ENCODE measurements around the gene INPP5K. TPM values are rescaled to one million over a fixed set of nuclear protein-coding genes. Genes with fewer than 3 reads are reported as not detected.

The INPP5K gene
- total and polyA plus RNA-seq, 2 donors (not counting 1 experiment from before 2014, with no cell fraction given): 53.8 to 77.9 TPM

- H3K4me1 Mint-ChIP-seq: peaks cover 45% of the 10 kb centered on the region
- CTCF ChIA-PET: interaction anchor here (0.8 to 2.0 kb wide), 5 partner anchors 23 to 129 kb away, joined by 3 to 7 read pairs (median 4); no protein-coding TSS in a partner anchor
- H3K27ac ChIP-seq (ENCODE audit: low read length in 2 of 2): peak overlapping the region; percentile 80 to 87
- peak overlapping the region; percentile 7 to 73 (median 68) for H3K4me3 ChIP-seq (ENCODE audit: control extremely low read depth in 1 of 5, extremely low read depth in 1 of 5, insufficient read depth in 1 of 5, low read depth in 2 of 5, low read length in 4 of 5)
- H4K20me1 ChIP-seq (ENCODE audit: control insufficient read depth, insufficient read depth, low read length, poor library complexity, severe bottlenecking): peaks cover 13% of the 10 kb centered on the region
- 3% methylated on average over 94 of the region's 94 CpGs for WGBS (ENCODE audit: insufficient coverage)
- H3K79me2 ChIP-seq (ENCODE audit: control insufficient read depth, insufficient read depth, low read length): peaks cover 6% of the 10 kb centered on the region
- peaks cover 29 to 50% of the 10 kb centered on the region in 2 donors for H3K4me1 ChIP-seq (ENCODE audit: control insufficient read depth in 2 of 2, insufficient read depth in 2 of 2, low read length in 2 of 2)
- intact Hi-C loops (cut with micrococcal nuclease): loop anchor here (1.0 to 2.0 kb wide), 2 partner anchors 17 to 25 kb away; partner anchors contain the start of gene INPP5K
- TF ChIP-seq CTCF (IDR thresholded peaks at IDR 0.05): no peak
- no peak for TF ChIP-seq EZH2 (IDR thresholded peaks at IDR 0.05; ENCODE audit: borderline replicate concordance, insufficient read depth, low read depth, low read length, poor library complexity, severe bottlenecking)
- peaks cover 0 to 17% of the 10 kb centered on the region in 2 experiments for H3K36me3 ChIP-seq (replicated peaks in 1 of 2; ENCODE audit: control extremely low read depth in 1 of 2, control insufficient read depth in 1 of 2, extremely low read depth in 1 of 2, insufficient read depth in 2 of 2, low read length in 1 of 2)
- H3K27ac Mint-ChIP-seq: peak overlapping the region; percentile 81
- H3K9me3 Mint-ChIP-seq (ENCODE audit: insufficient read depth): no peaks in the 10 kb centered on the region
- H3K9me3 ChIP-seq (ENCODE audit: control extremely low read depth in 1 of 3, control insufficient read depth in 2 of 3, insufficient read depth in 1 of 3, low read length in 2 of 3): no peaks in the 10 kb centered on the region
- H3K27me3 Mint-ChIP-seq: no peaks in the 10 kb centered on the region
- H3K4me2 ChIP-seq (replicated peaks; ENCODE audit: low read depth, low read length, poor library complexity, severe bottlenecking): peak overlapping the region; percentile 100
- peak overlapping the region; percentile 83 for H3K9ac ChIP-seq (ENCODE audit: low read length)
- H2AFZ ChIP-seq (ENCODE audit: insufficient read depth, low read depth, low read length, poor library complexity, severe bottlenecking): peak overlapping the region; percentile 77
- H3K4me3 Mint-ChIP-seq: peak overlapping the region; percentile 87
- POLR2A ChIA-PET: interaction anchor here (1.1 to 1.7 kb wide), 2 partner anchors 19 to 92 kb away, joined by 3 read pairs; partner anchors contain the start of gene YWHAE
- peak; percentile 69 for DNase-seq
- peak; percentile 44 for ATAC-seq (ENCODE audit: low read depth)
- H3K27me3 ChIP-seq (replicated peaks in 1 of 4; ENCODE audit: control extremely low read depth in 1 of 4, control insufficient read depth in 3 of 4, insufficient read depth in 4 of 4, low read length in 3 of 4): peaks cover 0 to 5% (median 0%) of the 10 kb centered on the region in 4 experiments
Measured at GRCh38 chr17:1491443-1492248, 24.8 kb downstream of the INPP5K start.

Measured in B cell (primary cell).